Fibroblast of pulmonary artery (primary cell): ENCODE data around the gene DNAJC17.
A peak's percentile ranks its signal among the peaks of the same experiment; 100 is the strongest.

Experiments
- DNase-seq: peaks from one replicate; pipeline ENCODE4 v3.0.0-alpha.2; 2010; ENCODE audit warnings: low read depth
- H3K4me3 ChIP-seq: replicated peaks from 2 replicates; pipeline ENCODE4 v1.5.1; 2011; ENCODE audit warnings: low read depth, mild to moderate bottlenecking, control low read depth, low read length, moderate library complexity
- CTCF ChIP-seq: IDR thresholded peaks from 2 replicates; pipeline ENCODE4 v1.5.1; 2011; ENCODE audit warnings: mild to moderate bottlenecking, control low read depth, low read length, inconsistent platforms; ENCODE audit errors: missing control alignments

Gene DNAJC17

GRCh38 chr15:40843885-40844695 lies 36.8 kb upstream of the DNAJC17 start, which contains the start of gene SPINT1:
Gene SPINT1 (plus strand): TSS chr15:40844048. CDS start chr15:40844555, 507 bp downstream.
- TF ChIP-seq CTCF, result no peak
- DNase-seq, result no peak
- H3K4me3 ChIP-seq, result peak within 1 kb of the TSS; percentile 40

GRCh38 chr15:40843261-40843884 lies 36.1 kb upstream of the DNAJC17 start:
- no peak for TF ChIP-seq CTCF
- no peak for DNase-seq
- no peak overlapping the region for H3K4me3 ChIP-seq

- no peak for TF ChIP-seq CTCF
Observed at GRCh38 chr15:40841741-40842140, 34.5 kb upstream of the DNAJC17 start.

GRCh38 chr15:40838756-40839155 lies 31.5 kb upstream of the DNAJC17 start:
- no peak for TF ChIP-seq CTCF

More at GRCh38 chr15:40841741-40842140, 34.5 kb upstream of the DNAJC17 start:
- DNase-seq, result no peak
- no peak overlapping the region for H3K4me3 ChIP-seq

GRCh38 chr15:40836020-40836419 lies 28.7 kb upstream of the DNAJC17 start:
- H3K4me3 ChIP-seq, result no peak overlapping the region
- no peak for DNase-seq
- TF ChIP-seq CTCF, result no peak

More at GRCh38 chr15:40838756-40839155, 31.5 kb upstream of the DNAJC17 start:
- no peak overlapping the region for H3K4me3 ChIP-seq
- no peak for DNase-seq

GRCh38 chr15:40832903-40833302 lies 25.6 kb upstream of the DNAJC17 start:
- TF ChIP-seq CTCF, result no peak
- no peak overlapping the region for H3K4me3 ChIP-seq

GRCh38 chr15:40831861-40832260 lies 24.6 kb upstream of the DNAJC17 start:
- no peak for DNase-seq
- no peak for TF ChIP-seq CTCF
- no peak overlapping the region for H3K4me3 ChIP-seq

More at GRCh38 chr15:40832903-40833302, 25.6 kb upstream of the DNAJC17 start:
- no peak for DNase-seq
